ENCODE results near the gene ZNF835.

ZNF835 gene

GRCh38 chr19:56707821-56708220 lies 36.3 kb upstream of the ZNF835 start:
- no peak for DNase-seq (ENCODE audit: low read depth)
- TF ChIP-seq MAX (IDR thresholded peaks at IDR 0.05; ENCODE audit: low read depth, low read length): no peak
- TF ChIP-seq CTCF (IDR thresholded peaks at IDR 0.05; ENCODE audit: low read depth, low read length): no peak
- TF ChIP-seq POLR2A (IDR thresholded peaks at IDR 0.05; ENCODE audit: extremely low read depth, insufficient read length): no peak
- no peak for TF ChIP-seq MYC (IDR thresholded peaks at IDR 0.05; ENCODE audit: low read depth, low read length)
- no peak overlapping the region for H3K4me3 ChIP-seq (ENCODE audit: low read depth, low read length)

GRCh38 chr19:56705939-56706338 lies 34.4 kb upstream of the ZNF835 start:
- H3K4me3 ChIP-seq (ENCODE audit: low read depth, low read length): no peak overlapping the region
- peak; percentile 4 for DNase-seq (ENCODE audit: low read depth)
- TF ChIP-seq MYC (IDR thresholded peaks at IDR 0.05; ENCODE audit: low read depth, low read length): no peak
- no peak for TF ChIP-seq CTCF (IDR thresholded peaks at IDR 0.05; ENCODE audit: low read depth, low read length)
- TF ChIP-seq POLR2A (IDR thresholded peaks at IDR 0.05; ENCODE audit: extremely low read depth, insufficient read length): no peak
- no peak for TF ChIP-seq MAX (IDR thresholded peaks at IDR 0.05; ENCODE audit: low read depth, low read length)

- TF ChIP-seq CTCF (IDR thresholded peaks at IDR 0.05; ENCODE audit: low read depth, low read length): no peak
- TF ChIP-seq MYC (IDR thresholded peaks at IDR 0.05; ENCODE audit: low read depth, low read length): no peak
- no peak for TF ChIP-seq MAX (IDR thresholded peaks at IDR 0.05; ENCODE audit: low read depth, low read length)
- no peak for TF ChIP-seq POLR2A (IDR thresholded peaks at IDR 0.05; ENCODE audit: extremely low read depth, insufficient read length)
- no peak overlapping the region for H3K4me3 ChIP-seq (ENCODE audit: low read depth, low read length)
- DNase-seq (ENCODE audit: low read depth): no peak
Observed at GRCh38 chr19:56701895-56702294, 30.3 kb upstream of the ZNF835 start.

- TF ChIP-seq MYC (IDR thresholded peaks at IDR 0.05; ENCODE audit: low read depth, low read length) (no peak), CTCF (IDR thresholded peaks at IDR 0.05; ENCODE audit: low read depth, low read length) (no peak), POLR2A (IDR thresholded peaks at IDR 0.05; ENCODE audit: extremely low read depth, insufficient read length) (no peak), MAX (IDR thresholded peaks at IDR 0.05; ENCODE audit: low read depth, low read length) (no peak)
- H3K4me3 ChIP-seq (ENCODE audit: low read depth, low read length): no peak overlapping the region
- DNase-seq (ENCODE audit: low read depth): no peak
Observed at GRCh38 chr19:56699552-56699951, 28.0 kb upstream of the ZNF835 start.

GRCh38 chr19:56692206-56692895 lies 20.8 kb upstream of the ZNF835 start:
- no peak overlapping the region for H3K4me3 ChIP-seq (ENCODE audit: low read depth, low read length)
- TF ChIP-seq MAX (IDR thresholded peaks at IDR 0.05; ENCODE audit: low read depth, low read length): no peak
- TF ChIP-seq CTCF (IDR thresholded peaks at IDR 0.05; ENCODE audit: low read depth, low read length): no peak
- TF ChIP-seq POLR2A (IDR thresholded peaks at IDR 0.05; ENCODE audit: extremely low read depth, insufficient read length): no peak
- TF ChIP-seq MYC (IDR thresholded peaks at IDR 0.05; ENCODE audit: low read depth, low read length): no peak
- DNase-seq (ENCODE audit: low read depth): no peak

All from NB4 (cell line).